Parathyroid adenoma (tissue), 2 donors: ENCODE results near the gene EPHB2.

Experiments used
- H2AFZ ChIP-seq: fragments of 300-600 bp; sonication (generic); one replicate; pipeline ENCODE4 v1.7.0; 2017; ENCODE audit warnings: antibody characterized with exemption, mild to moderate bottlenecking
- H3K27ac ChIP-seq: fragments of 300-600 bp; sonication (generic); one replicate; pipeline ENCODE4 v1.7.0; 2017
- H3K27me3 ChIP-seq: fragments of 300-600 bp; sonication (generic); one replicate; pipeline ENCODE4 v1.7.0; 2017; ENCODE audit warnings: low read length; ENCODE audit not compliant: control insufficient read depth, insufficient read depth
- H3K36me3 ChIP-seq: fragments of 300-600 bp; sonication (generic); one replicate; pipeline ENCODE4 v1.7.0; 2017; ENCODE audit warnings: low read length; ENCODE audit not compliant: control insufficient read depth, insufficient read depth
- H3K4me1 ChIP-seq: fragments of 300-600 bp; sonication (generic); one replicate; pipeline ENCODE4 v1.7.0; 2017; ENCODE audit warnings: control low read depth
- H3K4me2 ChIP-seq: fragments of 300-600 bp; sonication (generic); one replicate; pipeline ENCODE4 v1.7.0; 2017; ENCODE audit warnings: low read length
- H3K4me3 ChIP-seq: fragments of 300-600 bp; sonication (generic); one replicate; pipeline ENCODE4 v1.7.0; 2017; ENCODE audit warnings: low read depth, low read length
- H3K79me2 ChIP-seq: fragments of 300-600 bp; sonication (generic); one replicate; pipeline ENCODE4 v1.7.0; 2017; ENCODE audit warnings: control low read depth
- H3K9ac ChIP-seq: fragments of 300-600 bp; sonication (generic); one replicate; pipeline ENCODE4 v1.7.0; 2017; ENCODE audit warnings: mild to moderate bottlenecking
- H3K9me3 ChIP-seq: fragments of 300-600 bp; sonication (generic); one replicate; pipeline ENCODE4 v1.7.0; 2017; ENCODE audit warnings: low read length; ENCODE audit not compliant: control insufficient read depth
- CTCF ChIP-seq: fragments of 300-600 bp; sonication (generic); IDR thresholded peaks from one replicate; pipeline ENCODE4 v1.7.0; 2017; ENCODE audit warnings: antibody characterized with exemption, mild to moderate bottlenecking
- donor health status: primary hyperparathyroidism.

The EPHB2 gene

GRCh38 chr1:22789356-22789994 is 78.8 kb downstream of the EPHB2 start:
- no peaks in the 10 kb centered on the region for H3K27me3 ChIP-seq
- no peak overlapping the region for H3K4me2 ChIP-seq
- no peaks in the 10 kb centered on the region for H3K79me2 ChIP-seq
- H3K36me3 ChIP-seq = no peaks in the 10 kb centered on the region
- no peak overlapping the region for H3K9ac ChIP-seq
- TF ChIP-seq CTCF = no peak
- H3K4me3 ChIP-seq = no peak overlapping the region
- no peak overlapping the region for H3K27ac ChIP-seq
- H3K9me3 ChIP-seq = no peaks in the 10 kb centered on the region
- H3K4me1 ChIP-seq = peaks cover 11% of the 10 kb centered on the region
- H2AFZ ChIP-seq = no peak overlapping the region

- Histone ChIP-seq H3K27ac (no peak overlapping the region), H3K9me3 (no peaks in the 10 kb centered on the region), H3K4me2 (no peak overlapping the region), H3K36me3 (no peaks in the 10 kb centered on the region), H3K4me3 (no peak overlapping the region), H3K27me3 (no peaks in the 10 kb centered on the region), H3K79me2 (no peaks in the 10 kb centered on the region), H3K9ac (no peak overlapping the region), H3K4me1 (peaks cover 11% of the 10 kb centered on the region), H2AFZ (peak overlapping the region; percentile 35)
- no peak for TF ChIP-seq CTCF
These were observed 79.8 kb downstream of the EPHB2 start for GRCh38 chr1:22790232-22791008.

GRCh38 chr1:22791831-22792347 is 81.2 kb downstream of the EPHB2 start:
- no peak overlapping the region for H2AFZ ChIP-seq
- no peak overlapping the region for H3K4me3 ChIP-seq
- no peaks in the 10 kb centered on the region for H3K36me3 ChIP-seq
- TF ChIP-seq CTCF = no peak
- H3K27me3 ChIP-seq = no peaks in the 10 kb centered on the region
- no peak overlapping the region for H3K9ac ChIP-seq
- peaks cover 11% of the 10 kb centered on the region for H3K4me1 ChIP-seq
- H3K9me3 ChIP-seq = no peaks in the 10 kb centered on the region
- no peak overlapping the region for H3K4me2 ChIP-seq
- H3K79me2 ChIP-seq = no peaks in the 10 kb centered on the region
- H3K27ac ChIP-seq = no peak overlapping the region

GRCh38 chr1:22792396-22793160 is 81.9 kb downstream of the EPHB2 start:
- no peak overlapping the region for H2AFZ ChIP-seq
- no peak overlapping the region for H3K4me3 ChIP-seq
- peaks cover 11% of the 10 kb centered on the region for H3K4me1 ChIP-seq
- no peak overlapping the region for H3K27ac ChIP-seq
- no peak overlapping the region for H3K9ac ChIP-seq
- no peaks in the 10 kb centered on the region for H3K9me3 ChIP-seq
- no peaks in the 10 kb centered on the region for H3K79me2 ChIP-seq
- H3K27me3 ChIP-seq = no peaks in the 10 kb centered on the region
- no peaks in the 10 kb centered on the region for H3K36me3 ChIP-seq
- no peak overlapping the region for H3K4me2 ChIP-seq
- TF ChIP-seq CTCF = no peak
